ENCODE measurements around the gene CLIC4.
"Not testable (repeated sequence)": the region's sequence is repeated elsewhere in the genome, so short reads cannot be mapped to it uniquely, and the experiment has no call there.

CLIC4 gene

GRCh38 chr1:24748191-24749121, 3.2 kb downstream of the CLIC4 start:
- no peak for DNase-seq

DNA sequence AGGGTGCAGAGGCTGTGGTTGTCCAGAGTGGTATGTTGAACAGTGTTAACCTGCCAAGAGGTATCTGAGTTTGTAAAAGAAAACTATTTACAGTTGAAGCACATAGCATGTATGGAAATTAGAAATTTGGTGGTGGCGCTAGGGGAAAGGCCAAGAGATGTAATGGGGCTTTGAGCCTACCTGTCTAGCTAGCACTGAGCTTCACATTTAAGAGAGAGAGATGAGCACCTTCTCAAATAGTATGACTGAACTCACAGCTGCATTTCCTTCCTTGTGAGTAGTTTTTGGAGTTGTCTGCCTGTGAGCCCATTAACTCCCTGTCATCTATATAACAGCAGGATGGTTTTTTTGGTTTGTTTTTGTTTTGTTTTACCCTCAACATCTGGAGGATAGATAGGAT, 4.0 kb downstream of the CLIC4 start:
- no peak for DNase-seq

- DNase-seq, result no peak
These were observed 4.6 kb downstream of the CLIC4 start for GRCh38 chr1:24749886-24750285.

- no peak for DNase-seq
These were observed 6.6 kb downstream of the CLIC4 start for GRCh38 chr1:24751833-24752232.

DNA sequence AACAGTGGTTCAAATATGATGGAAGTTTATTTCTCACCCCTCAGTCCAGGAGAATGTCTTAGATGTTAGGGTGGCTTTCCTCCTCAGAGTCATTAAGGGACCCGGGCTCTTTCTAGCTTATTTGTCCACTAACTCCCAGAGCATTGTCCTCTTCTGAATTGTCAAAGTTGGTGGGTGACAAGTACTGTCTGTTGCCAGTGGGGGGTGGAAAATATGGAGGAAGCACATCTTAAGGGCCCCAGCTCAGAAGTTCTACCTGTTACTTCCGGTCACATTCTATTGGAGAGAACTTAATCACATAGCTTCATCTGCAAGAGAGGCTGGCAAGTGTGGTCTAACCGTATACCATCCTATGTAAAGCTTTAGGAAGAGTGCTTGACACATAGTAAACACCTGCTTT, 7.1 kb downstream of the CLIC4 start:
- no peak for DNase-seq

- DNase-seq, result no peak
These were observed 9.0 kb downstream of the CLIC4 start for GRCh38 chr1:24754229-24754628.

- not testable (repeated sequence) for DNase-seq
These were observed 10.1 kb downstream of the CLIC4 start for GRCh38 chr1:24755323-24755722.

- no peak for DNase-seq
These were observed 11.1 kb downstream of the CLIC4 start for GRCh38 chr1:24756395-24756794.

DNA sequence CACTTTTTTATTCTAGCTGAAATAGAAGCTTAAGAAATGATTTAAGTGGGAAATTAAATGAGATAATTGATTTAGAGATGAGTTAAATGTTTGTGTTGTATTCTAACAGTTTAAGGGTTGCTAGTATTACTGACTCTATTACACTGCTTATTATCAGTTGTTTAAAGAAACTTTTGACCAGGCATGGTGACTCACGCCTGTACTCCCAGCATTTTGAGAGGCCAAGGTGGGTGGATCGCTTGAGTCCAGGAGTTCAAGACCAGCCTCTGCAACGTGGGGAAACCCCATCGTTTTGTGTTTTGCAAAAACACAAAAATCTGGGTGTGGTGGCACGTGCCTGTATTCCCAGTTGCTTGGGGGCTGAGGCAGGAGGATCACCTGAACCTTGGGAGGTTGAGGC, 14.2 kb downstream of the CLIC4 start:
- no peak for DNase-seq

GRCh38 chr1:24761582-24761981, 16.3 kb downstream of the CLIC4 start:
- no peak for DNase-seq

DNA sequence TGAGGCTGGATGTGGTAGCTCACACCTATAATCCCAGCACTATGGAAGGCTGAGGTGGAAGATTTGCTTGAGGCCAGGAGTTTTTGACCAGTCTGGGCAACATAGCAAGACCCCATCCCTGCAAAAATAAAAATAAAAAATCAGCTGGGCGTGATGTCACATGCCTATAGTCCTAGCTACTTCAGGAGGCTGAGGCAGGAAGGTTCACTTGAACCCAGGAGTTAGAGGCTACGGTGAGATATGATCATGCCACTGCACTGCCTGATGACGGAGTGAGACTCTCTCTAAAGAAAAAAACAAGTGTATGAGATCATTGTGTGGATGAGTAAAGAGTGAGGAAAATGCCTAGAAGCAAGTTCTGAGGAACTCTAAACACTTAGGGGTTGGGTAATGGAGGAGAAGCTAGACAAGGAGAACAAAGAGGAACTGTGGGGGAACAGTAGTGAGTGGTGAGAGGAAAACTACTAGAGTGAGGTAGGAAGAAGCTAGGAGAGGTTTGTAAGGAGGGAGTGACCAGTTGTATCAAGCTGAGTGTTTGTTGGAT, 17.0 kb downstream of the CLIC4 start:
- no peak for DNase-seq

- DNase-seq, result no peak
These were observed 18.4 kb downstream of the CLIC4 start for GRCh38 chr1:24763671-24764070.

DNA sequence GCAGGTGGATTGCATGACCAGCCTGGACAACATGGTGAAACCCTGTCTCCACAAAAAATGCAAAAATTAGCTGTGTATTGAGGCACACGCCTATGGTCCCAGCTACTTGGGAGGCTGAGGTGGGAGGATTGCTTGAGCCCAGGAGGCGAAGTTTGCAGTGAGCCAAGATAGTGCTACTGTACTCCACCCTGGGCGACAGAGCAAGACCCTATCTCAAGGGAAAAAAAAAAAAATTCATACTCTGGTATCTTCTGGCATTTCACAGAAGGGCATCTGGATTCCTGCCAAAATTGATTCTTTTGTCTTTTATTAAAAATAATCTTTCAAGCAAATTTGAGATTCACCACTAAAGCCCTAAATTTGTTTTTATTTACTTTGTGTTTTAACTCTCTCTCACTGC, 19.2 kb downstream of the CLIC4 start:
- DNase-seq, result no peak

- DNase-seq, result no peak
These were observed 19.6 kb downstream of the CLIC4 start for GRCh38 chr1:24764848-24765247.

GRCh38 chr1:24765308-24765988, 20.2 kb downstream of the CLIC4 start:
- DNase-seq, result no peak

- DNase-seq, result no peak
These were observed 22.1 kb downstream of the CLIC4 start for GRCh38 chr1:24767351-24767750.

DNA sequence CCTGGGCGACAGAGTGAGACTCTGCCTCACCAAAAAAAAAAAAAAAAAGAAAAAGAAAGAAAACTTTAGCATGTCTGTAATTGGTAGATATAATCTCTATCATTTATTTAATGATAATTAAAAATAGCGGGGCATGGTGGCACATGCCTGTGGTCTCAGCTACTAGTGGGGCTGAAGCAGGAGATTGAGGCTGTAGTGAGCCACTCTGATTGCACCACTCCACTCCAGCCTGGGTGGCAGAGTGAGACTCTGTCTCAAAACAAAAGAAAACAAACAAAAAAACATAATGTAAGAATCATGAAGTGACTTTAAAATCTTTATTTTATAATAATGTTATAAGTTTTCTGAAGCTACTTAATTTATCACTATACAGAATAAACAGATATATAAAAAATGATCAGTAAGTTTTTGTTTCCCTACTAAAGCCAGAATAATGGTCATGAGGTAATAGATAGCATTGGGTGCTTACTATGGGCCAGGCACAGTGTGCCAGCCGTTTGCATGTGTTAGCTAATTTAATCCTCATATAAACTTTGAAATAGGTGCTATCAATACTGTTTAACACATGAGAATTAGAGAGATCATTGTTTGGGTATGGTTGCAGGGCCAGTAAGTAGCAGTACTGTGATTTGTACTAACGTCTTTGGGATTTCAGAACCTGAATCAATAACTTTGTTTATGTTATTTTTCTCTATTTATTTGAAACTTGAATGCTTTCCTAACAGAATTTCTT, 23.8 kb downstream of the CLIC4 start:
- DNase-seq, result no peak

DNA sequence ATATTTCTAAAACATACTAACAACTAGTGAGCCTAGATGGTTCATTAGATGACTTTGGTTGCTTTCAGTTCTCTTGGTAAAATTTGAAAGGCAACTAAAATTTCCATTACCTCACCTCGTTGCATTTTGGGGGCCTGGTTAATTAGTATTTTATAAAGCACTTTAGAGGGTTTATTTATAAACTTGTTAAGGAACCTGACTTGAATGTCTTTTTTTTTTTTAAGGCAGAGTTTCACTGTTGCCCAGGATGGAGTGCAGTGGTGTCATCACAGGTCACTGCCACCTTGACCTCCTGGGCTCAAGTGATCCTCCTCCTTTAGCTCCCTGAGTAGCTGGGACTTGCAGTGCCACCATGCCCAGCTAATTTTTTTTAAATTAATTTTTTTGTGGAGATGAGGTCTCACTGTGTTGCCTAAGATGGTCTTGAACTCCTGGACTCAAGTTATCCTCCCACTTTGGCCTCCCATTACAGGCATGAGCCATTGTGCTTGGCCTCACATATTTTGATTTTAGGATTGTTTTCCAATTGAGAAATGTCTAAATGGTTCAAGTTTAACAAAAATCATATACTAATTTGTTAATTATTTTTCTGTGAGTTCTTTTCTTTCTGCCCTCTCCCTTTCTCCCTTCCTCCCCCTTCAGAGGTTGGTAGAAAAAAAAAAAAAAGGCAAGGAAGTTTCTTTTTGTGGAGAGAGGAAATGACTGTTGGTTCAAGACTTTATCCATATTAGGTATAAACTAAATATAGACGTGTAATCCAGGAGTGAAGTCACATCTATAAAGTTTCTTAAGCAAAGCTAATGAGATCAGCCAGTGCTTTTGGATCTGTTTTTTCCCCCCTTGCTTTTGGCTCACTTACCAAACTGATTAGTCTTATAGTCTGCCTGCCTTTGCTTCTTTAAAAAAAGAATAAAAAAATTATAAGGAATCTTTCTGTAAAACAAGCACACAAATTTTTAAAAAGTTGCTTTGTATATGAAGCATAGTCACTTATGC, 24.7 kb downstream of the CLIC4 start:
- DNase-seq, result no peak

GRCh38 chr1:24770881-24771280, 25.6 kb downstream of the CLIC4 start:
- no peak for DNase-seq

- no peak for DNase-seq
These were observed 26.3 kb downstream of the CLIC4 start for GRCh38 chr1:24771574-24771973.

- DNase-seq, result no peak
These were observed 28.4 kb downstream of the CLIC4 start for GRCh38 chr1:24773618-24774017.

GRCh38 chr1:24775348-24775747, 30.1 kb downstream of the CLIC4 start:
- DNase-seq, result no peak
